GM19463 (cell line): Measurements from ENCODE around the gene USP26.
"Not testable (repeated sequence)": the region's sequence is repeated elsewhere in the genome, so short reads cannot be mapped to it uniquely, and the experiment has no call there.

Experiments used
- ATAC-seq: cut with Tn5 transposase; IDR thresholded peaks from one replicate; pipeline ENCODE4 v1.9.1; 2021; ENCODE audit warnings: mild to moderate bottlenecking, moderate library complexity; ENCODE audit not compliant: unreplicated experiment

The USP26 gene, protein sequence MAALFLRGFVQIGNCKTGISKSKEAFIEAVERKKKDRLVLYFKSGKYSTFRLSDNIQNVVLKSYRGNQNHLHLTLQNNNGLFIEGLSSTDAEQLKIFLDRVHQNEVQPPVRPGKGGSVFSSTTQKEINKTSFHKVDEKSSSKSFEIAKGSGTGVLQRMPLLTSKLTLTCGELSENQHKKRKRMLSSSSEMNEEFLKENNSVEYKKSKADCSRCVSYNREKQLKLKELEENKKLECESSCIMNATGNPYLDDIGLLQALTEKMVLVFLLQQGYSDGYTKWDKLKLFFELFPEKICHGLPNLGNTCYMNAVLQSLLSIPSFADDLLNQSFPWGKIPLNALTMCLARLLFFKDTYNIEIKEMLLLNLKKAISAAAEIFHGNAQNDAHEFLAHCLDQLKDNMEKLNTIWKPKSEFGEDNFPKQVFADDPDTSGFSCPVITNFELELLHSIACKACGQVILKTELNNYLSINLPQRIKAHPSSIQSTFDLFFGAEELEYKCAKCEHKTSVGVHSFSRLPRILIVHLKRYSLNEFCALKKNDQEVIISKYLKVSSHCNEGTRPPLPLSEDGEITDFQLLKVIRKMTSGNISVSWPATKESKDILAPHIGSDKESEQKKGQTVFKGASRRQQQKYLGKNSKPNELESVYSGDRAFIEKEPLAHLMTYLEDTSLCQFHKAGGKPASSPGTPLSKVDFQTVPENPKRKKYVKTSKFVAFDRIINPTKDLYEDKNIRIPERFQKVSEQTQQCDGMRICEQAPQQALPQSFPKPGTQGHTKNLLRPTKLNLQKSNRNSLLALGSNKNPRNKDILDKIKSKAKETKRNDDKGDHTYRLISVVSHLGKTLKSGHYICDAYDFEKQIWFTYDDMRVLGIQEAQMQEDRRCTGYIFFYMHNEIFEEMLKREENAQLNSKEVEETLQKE

DNA sequence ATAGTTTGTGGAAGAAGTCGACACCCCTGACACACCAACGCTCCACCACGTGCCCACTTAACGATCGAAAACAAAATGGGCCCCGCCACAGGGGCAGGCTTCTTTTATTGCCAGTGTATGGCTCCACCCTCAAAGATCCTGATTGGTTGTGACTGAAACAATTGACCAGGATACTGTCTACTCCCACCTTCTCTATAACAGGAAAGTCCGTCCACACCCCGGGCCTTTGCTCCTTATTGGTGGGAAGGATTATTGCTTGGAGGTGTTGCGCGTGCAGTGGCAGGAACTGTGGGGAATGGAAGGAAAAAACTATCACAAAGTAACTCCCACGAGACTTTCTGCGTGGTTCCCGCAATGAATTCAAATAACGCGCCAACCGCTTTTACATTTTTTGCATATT, at the start of gene USP26:
USP26 (minus strand) TSS at position 79 of the 400 bp plus-strand sequence. CDS start 68,889 bp downstream, outside the sequence.
- no peak for ATAC-seq

DNA sequence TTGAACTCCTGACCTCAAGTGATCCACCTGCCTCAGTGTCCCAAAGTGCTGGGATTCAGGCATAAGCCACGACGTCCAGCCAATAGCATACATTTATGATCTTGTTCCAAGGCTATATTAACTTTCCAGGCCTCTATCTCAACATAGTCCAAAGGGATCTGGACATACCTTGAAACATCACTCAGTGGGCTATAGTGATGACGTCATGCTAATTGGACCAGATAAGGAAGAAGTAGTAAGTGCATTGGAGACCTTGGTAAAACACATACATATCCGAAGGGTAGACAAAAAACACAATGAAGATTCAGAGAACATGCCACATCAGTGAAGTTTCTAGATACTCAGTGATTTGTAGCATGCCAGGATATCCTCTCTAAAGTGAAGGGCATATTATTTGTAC, 37.4 kb upstream of the USP26 start:
- no peak for ATAC-seq

DNA sequence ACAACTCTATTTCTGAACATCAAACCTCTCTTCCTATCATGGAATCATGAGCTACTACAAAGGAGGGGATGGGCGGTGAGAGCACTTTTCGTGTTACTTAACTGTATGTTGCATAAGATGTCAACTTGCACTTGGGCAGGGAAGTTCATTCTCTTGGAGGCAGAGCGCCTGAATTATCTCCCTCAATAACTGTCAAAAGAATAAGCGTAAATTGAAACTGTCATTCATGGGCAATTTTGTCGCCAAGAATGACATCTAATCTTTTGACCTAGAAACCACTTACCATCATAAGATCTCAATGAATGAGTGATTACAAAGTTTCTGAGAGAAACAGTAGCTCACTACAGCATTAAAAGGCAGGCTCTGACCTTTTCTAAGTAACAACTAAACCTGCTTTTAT, 23.5 kb upstream of the USP26 start:
- ATAC-seq = no peak

DNA sequence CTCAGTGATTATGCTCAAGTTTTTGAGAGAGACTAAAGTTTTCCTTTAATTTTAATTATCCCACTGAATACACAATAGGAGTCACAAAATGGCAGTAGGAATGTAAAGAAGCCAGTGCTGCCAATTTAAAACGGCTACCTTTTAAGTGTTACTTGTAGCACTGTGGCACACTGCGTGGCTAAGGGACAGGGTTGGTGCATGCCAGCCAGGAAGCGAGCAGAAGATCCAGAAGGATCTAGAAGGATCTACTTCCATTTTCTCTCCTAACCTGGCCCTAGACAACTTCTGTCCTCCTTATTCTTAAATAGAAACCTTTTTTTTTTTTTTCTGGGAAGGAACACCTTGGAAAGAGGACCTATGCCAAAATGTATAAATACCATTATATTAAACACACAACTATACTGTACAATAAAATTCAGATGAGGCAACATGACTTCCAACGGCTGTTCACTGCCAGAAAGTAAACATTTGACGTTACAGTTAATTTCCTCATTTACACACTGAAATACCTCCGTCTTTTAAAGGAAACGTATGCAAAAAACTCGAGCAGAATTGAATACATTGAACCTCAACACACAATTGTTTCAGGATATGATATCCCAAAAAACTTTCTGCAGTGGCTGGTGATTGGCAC, 2.7 kb downstream of the USP26 start:
- ATAC-seq = no peak

DNA sequence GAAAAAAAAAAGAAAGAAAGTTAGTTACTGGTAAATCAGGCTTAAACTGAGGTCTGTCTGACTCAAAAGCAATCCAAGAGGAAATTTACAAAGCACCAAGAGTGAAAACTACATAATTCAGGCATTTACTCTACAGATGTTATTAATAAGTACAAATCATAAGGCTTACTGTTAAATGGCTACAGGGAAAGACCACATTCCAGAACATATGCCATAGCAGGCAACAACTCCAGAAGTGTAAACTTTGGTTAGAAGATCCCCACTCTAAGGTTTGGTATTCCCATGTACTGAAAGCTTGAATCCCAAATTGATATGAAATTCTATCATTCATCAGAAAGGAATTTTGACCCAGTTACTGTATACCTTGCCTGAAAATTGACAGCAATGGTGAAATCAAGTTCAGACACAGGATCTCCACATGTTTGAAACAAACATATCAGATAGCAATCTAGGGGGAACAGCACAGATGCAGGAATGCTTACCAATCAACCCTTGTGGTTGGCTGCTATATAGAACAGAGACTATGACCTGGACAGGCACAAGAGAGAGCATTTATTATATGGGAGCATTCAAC, 6.6 kb downstream of the USP26 start:
- ATAC-seq = no peak

DNA sequence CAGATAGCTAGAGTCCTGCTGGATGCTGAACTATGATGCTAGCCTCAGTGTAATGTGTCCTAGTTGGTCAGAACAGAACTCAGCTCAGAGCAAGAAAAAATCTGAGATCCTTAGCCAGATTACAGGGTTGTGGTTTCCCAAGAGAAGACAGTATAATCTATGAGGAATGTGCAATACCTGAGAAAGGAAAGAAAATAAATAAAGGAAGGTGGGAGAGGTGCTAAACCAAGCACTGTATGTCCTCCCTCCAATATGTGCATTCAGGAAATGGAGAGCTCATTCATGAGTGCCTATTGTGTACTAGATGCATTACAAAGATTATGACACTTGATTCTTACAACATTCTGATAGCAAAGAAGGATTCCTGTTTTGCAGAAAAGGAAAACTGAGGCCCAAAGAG, 7.5 kb downstream of the USP26 start:
- no peak for ATAC-seq

DNA sequence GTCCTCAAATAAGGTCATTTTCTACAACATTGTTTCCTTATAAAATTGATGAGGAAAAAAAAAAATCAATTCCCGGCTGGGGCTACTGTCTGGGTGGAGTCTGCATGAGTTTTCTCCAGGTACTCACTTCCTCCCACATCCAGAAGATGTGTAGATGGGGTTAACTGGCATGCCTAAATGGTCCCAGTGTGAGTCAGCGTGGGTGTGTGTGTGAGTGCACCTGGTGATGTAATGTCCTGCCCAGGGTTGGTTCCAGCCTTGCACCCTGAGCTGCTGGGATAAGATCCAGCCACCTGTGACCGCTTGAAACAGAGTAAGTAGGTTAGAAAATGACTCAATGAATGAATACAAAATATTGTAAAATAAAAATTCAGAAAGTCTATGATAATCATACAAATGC, 11.1 kb downstream of the USP26 start:
- ATAC-seq = no peak

DNA sequence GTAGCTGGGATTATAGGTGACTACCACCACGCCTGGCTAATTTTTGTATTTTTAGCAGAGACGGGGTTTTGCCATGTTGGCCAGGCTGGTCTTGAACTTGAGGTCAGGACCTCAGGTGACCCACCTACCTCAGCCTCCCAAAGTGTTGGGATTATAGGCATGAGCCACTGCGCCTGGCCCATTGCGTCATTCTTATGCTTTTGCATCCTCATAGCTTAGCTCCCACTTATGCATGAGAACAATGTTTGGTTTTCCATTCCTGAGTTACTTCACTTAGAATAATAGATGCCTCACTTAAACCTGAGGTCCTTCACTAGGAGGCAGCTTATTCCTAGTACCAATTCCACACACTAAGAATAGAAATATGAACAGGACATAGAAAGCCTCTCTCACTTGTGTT, 11.9 kb downstream of the USP26 start:
- ATAC-seq = not testable (repeated sequence)

DNA sequence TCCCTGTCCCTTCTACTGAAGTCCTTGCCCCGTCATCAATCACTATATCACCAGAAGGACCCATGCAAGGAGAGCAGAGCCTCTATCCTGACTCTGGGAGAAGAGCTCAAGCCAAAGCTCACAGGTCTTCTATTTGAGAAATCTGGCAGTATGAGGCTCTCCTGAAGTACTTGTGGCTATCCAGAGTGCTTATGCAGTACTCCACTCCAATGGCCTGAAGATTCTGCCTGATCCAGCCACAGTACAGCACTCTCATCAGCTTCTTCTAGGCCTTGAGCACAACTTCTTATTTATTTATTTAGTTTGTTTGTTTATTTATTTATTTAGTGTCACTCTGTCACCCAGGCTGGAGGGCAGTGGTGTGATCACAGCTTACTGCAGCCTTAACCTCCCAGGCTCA, 13.0 kb downstream of the USP26 start:
- ATAC-seq = no peak

DNA sequence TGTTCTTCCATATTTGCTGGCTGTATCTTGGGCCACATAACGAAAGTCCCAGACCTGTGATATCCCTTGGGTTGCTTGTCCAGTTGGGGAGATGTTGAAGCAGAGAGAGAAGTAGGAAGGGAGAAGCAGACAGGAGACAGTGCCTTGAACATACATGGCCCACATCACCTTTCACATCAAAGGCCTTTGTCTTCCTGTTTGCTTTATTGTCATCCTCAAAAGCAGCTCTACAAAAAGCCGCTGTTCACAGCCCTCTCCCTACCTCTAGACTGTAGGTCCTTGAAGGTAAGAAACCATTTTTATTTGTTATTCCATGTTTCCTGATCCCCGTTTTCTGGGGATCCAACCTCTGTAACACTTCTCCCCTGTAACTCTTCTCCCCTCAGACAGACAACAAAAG, 14.9 kb downstream of the USP26 start:
- no peak for ATAC-seq

DNA sequence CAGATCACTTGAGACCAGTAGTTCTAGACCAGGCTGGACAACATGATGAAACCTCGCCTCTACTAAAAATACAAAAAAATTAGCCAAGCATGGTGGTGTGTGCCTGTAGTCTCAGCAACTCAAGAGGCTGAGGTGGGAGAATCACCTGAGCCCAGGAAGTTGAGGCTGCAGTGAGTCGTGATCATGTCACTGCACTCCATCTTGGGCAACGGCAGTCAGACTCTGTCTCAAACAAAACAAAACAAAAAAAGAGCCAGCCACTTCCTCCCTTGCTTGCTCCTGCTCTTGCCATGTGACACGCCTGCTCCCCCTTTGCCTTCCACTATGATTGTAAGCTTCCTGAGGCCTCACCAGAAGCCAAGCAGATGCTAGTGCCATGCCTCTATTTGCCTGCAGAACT, 19.1 kb downstream of the USP26 start:
- ATAC-seq = not testable (repeated sequence)

DNA sequence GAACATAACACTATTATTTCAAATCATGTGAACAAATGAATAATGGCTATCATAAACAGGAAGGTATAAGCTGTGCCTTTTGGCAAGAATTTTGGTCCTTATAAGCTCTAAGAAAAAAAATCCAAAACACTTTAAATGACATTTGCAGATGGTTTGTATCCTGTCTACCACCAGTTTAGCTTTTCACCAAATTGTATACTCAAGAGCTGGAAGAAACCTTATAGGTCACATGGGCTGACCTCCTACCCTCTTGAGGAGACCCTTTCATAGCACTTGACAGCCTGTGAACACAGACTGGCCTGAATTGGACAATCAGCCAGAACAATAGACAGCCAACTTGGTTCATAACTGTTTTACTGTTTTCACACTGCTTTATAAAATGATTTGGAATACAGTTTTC, 24.3 kb downstream of the USP26 start:
- no peak for ATAC-seq

DNA sequence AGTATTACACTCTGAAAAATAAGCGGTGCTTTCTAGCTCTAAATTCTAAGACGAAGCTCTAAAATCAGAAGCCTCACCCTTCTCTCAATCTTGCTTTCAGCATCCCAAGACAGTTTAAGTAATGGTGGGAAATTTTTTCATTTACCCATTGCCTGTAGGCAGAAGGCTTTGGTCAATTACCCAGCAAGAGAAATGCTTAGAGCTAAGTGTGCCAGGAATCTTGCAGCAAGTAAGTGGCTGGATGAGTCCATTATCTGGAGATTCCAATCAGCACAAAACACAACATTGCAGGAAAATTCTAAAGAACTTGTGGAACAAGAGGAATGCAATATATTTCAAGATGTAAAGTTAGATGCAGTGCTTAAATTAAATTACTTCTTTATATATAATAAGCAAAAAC, 28.4 kb downstream of the USP26 start:
- no peak for ATAC-seq

DNA sequence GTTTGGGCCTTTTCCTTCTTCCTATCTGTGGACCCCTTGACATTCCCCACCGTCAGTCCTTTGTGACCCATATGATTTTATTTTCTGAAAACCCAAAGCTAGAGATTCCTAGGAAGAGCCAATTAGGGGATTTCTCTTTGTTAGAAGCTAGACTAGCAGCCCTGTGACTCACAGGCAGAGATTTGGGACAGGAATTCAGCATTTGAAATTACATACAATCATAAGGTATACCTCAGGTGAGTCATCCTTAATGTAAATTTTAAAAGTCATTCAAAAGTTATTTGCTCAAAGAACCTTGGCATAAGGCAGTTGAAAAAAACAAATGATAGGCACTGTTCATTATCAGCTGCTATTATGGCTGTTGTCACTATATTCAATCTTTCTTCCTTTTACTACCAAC, 40.6 kb downstream of the USP26 start:
- ATAC-seq = no peak

DNA sequence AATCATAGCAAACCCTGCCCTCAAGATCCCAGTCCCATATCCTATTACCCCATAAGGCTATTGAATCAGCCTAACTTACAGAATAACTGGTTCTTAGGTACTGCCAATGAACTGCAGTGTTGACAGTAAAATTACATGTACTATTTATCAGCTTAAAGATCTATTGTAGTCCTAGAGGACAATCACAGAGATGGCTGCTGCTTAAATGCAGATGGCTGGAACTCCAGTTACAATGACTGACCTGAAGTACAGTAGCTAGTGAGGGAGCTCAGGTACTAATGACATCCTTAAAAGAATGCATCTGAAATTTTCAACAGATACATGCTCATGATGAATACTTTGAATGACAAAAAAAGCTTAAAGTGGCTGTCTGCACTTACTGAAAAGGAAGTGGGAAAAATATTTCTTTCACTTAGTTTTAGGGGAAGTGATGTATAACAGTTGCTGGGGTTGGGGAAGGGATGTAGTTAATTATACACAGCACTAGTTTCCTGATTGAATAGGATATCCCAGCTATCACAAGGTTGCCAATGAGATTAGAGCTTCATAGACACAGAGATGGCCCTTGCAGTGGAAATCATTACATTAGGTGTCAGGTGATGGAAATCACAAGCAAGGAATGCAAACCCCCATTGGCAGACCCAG, 42.0 kb downstream of the USP26 start:
- ATAC-seq = no peak

DNA sequence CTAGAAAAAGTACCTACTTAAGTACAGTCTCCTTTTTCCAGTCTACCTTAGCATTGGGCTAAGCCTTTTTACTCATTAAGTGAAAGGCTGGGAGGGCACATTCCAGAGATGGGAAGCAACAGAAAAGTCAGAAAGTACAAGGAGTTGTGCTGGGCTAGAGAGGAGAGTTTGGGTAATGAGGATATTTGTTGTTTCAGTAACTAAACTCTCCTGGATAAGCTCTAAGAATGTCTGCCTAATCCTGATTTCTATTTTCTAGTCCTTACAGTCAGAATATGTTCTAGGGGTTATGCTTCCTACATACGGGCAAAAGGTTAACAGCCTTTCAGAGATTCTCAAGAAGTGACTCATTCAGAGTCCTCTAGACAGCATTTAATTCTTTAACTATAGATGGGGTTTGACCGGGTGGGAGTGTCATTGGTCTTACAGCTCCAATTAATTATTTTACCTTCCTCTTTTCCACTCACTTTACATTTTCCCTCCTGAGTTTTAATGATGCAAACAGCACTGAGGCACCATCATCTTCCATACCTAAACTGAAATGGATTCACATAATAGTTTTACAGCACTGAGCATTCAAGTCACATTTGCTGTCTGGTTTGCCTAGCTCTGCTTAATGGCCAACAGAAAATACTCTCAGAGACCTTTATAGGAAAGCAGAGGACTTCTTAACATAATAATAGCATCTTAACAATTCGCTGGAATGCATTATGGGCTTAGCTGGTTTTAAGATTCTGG, 42.9 kb downstream of the USP26 start:
- no peak for ATAC-seq

DNA sequence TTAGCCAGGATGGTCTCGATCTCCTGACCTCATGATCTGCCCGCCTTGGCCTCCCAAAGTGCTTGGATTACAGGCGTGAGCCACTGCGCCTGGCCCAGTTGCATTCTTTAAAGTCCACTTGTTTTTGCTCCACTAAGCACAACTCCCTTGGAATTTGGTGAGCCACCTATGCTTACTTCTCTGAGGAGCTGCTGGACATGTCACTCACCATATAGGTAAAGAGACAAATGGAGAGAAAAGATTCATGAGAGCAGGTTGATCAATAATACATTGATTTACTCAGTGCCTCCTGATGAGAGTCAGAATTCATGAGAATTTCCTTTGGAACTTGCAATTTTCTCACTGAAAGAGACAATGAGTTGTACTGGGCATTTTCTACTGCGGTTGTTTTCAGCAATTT, 48.2 kb downstream of the USP26 start:
- no peak for ATAC-seq

DNA sequence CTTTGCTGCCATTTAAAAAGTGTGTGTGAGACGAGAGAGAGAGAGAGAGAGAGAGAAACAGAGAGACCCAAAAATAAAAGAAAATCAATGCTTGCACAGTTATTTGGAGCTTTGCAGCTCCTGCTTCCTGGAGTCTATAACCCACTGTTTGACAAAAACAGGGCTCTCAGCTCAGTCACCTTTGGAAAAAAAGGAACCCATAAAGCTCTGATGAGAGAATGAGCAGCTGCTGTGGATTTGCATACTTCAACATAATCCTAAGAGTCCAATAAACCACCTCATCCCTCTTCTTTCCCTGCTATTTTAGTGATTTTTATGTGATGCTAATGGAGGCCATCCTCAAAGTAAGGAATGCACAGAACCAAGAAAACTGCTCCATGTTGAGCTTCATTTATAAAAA, 50.3 kb downstream of the USP26 start:
- ATAC-seq = no peak

DNA sequence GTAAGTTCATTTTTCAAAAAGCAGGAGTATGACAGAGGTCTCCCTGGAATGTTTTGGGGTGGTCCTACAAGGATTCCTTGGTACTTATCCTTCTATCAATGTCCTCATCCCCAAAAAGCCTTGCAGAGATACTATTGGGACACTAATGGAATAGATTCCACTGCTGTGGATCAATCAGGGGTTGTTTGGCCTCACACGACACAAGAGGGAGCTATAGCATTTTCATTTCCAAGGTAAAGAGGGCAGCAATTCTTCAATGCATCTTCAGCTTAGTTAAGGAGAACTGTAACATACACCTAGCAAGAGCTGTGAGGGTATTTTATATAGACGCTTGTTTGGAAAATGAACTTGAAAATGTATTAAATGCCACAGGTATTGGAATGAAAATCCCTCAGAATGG, 50.9 kb downstream of the USP26 start:
- no peak for ATAC-seq
